GM20000 (cell line): ENCODE data around the gene TMX4.

Source experiments
- DNase-seq: peaks from one replicate; pipeline ENCODE4 v3.0.0; 2012; ENCODE audit warnings: low spot score
- CTCF ChIP-seq: IDR thresholded peaks from 2 replicates; pipeline ENCODE4 v1.5.1; 2012; ENCODE audit warnings: mild to moderate bottlenecking, control low read depth; ENCODE audit errors: extremely low read depth, missing control alignments

TMX4 gene

GRCh38 chr20:8018958-8019245 lies 659 bp downstream of the TMX4 start:
- DNase-seq, result peak; percentile 88
- TF ChIP-seq CTCF, result no peak

GRCh38 chr20:8012724-8013123 lies 6.8 kb downstream of the TMX4 start:
- DNase-seq, result no peak

GRCh38 chr20:8008733-8009132 lies 10.8 kb downstream of the TMX4 start:
- TF ChIP-seq CTCF, result no peak
- no peak for DNase-seq

More at GRCh38 chr20:8012724-8013123, 6.8 kb downstream of the TMX4 start:
- TF ChIP-seq CTCF, result no peak

- no peak for TF ChIP-seq CTCF
- DNase-seq, result no peak
These were observed 12.1 kb downstream of the TMX4 start for GRCh38 chr20:8007490-8007889.

- no peak for TF ChIP-seq CTCF
- no peak for DNase-seq
These were observed 13.8 kb downstream of the TMX4 start for GRCh38 chr20:8005575-8006366.

GRCh38 chr20:8005033-8005432 lies 14.5 kb downstream of the TMX4 start:
- TF ChIP-seq CTCF, result no peak
- DNase-seq, result no peak

GRCh38 chr20:8002056-8002455 lies 17.5 kb downstream of the TMX4 start:
- no peak for DNase-seq
- no peak for TF ChIP-seq CTCF
